HG02623 (cell line): ENCODE measurements around the gene TCF12.

Source experiments
- ATAC-seq: cut with Tn5 transposase; IDR thresholded peaks from one replicate; pipeline ENCODE4 v1.9.1; 2021; ENCODE audit warnings: moderate library complexity; ENCODE audit not compliant: unreplicated experiment

TCF12 gene

DNA sequence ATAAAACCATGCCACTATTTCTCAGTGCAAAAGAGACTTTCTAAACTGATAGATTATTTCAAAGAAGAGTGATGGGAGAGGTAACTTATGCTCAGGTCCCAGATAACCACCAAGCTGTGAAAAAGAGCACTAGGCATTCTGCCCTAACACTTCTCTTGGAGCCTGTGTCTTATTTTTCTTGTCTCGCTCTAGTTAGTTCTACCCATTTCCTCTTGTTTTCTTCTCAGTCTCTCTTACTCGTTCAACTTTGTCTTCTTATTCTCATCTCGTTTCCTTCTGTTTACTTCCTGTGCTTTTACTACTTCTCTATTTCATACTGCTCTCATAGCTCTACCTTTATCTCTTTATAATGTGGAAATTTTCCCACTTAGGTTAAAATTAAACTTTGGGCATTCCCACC is 366.1 kb downstream of the TCF12 start:
- peak; percentile 44 for ATAC-seq

DNA sequence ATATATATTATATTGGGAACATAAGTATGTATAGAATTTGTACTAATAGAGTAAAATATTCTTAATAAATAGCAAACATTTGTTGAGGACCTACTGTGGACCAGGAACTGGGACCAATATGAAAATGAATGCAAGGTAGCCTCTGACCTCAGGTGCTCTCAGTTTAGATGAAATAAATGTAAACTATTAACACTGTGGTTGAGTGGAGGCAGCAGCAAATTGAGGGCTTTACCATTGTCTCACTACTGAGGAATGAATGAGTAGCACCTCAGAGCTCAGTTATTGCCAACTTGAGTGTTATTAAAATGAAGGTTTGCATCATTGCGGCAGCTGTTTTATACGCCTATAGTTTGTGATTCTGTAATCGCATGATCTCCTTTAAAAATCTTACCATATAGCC is 366.9 kb downstream of the TCF12 start:
- ATAC-seq, result no peak

DNA sequence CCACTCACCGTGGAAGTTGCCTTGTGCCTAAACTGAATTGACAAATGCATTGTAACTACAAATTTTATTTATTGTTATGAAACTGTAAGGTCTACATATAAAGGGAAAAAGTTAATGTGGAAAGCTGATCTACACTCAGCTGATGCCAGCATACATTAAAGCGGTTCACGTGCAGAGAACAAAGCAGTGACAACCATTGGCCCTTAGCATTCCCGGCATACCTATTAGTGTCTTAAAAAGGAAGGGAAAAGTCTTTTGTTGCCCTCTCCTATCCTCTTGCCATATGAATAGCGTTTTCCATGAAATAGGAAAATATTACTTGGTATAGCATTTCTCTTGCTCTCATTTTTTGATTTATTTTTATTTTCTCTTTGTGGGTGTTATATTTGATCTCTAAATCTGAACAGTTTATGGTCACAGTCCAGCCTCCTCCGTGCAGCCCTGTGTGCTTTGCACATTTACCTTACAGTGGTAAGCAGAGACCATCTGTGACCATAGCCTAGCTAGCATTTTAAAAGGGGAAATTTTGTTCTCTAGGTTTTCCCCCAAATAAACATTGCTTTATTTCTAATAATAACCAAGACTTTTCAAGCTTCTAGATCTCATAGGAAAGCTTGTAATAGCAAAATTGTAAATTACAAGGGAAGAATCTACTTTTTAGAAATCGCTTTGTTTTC is 368.1 kb downstream of the TCF12 start:
- ATAC-seq, result no peak

GRCh38 chr15:57287123-57287521 is 368.7 kb downstream of the TCF12 start:
- ATAC-seq, result no peak

GRCh38 chr15:57288926-57289580 is 370.6 kb downstream of the TCF12 start:
- ATAC-seq, result no peak

GRCh38 chr15:57290187-57290586 is 371.7 kb downstream of the TCF12 start:
- ATAC-seq, result no peak

GRCh38 chr15:57290826-57291225 is 372.4 kb downstream of the TCF12 start:
- ATAC-seq, result no peak

- ATAC-seq, result no peak
Observed at GRCh38 chr15:57296473-57297162, 378.2 kb downstream of the TCF12 start.

GRCh38 chr15:57297163-57297593 is 378.7 kb downstream of the TCF12 start:
- no peak for ATAC-seq

- no peak for ATAC-seq
Observed at GRCh38 chr15:57297630-57298029, 379.2 kb downstream of the TCF12 start.

- ATAC-seq, result no peak
Observed at GRCh38 chr15:57298204-57298603, 379.8 kb downstream of the TCF12 start.

GRCh38 chr15:57298843-57299550 is 380.6 kb downstream of the TCF12 start:
- ATAC-seq, result no peak

- ATAC-seq, result no peak
Observed at GRCh38 chr15:57301307-57301706, 382.9 kb downstream of the TCF12 start.

DNA sequence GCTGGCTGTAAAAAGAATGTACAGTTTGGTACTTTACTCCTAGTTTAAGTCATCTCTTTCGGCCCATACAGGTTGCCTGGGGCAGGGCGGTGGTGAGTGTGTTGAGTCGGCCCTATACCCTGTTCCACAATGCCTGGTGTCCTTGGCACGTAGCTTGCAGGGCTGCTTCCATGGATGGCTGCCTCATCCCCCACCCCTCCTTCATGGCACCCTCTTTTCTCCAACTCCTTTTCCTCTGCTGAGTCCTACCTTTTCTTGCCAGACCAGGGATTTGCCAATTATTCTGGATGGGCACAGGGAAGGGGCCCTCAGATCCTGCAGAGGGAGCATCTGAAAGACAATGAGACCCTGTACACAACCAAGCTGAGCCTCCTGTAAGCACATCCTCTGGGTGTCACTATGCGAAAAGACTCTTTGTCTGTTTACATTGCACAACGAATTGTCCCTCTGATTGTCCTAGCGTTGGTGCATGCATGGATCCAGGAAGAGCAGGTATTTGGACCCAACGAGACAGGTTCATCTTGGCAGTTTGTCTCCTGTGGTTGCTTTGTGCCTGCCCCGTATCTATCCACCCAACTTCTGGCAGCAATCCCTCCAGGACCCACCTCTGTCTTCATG is 384.3 kb downstream of the TCF12 start:
- no peak for ATAC-seq

DNA sequence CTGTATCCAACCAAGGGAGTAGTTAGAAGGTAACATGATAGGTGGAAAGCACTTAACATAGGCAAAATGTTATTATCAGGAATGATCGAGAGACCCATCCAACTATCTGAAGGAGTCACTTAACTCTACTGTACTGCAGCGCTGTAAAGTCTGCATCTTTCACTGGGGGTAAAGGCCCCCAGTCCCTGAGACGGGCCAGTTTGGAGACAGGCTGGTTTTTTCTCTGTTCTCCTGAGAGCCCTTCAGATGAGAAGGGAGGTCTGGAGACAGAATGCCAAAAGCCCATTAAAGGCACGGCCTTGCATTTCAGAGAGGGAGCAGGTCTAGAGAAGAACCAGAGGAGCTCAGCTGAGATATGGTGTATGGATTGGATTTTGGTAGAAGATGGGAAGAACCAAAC is 386.6 kb downstream of the TCF12 start:
- no peak for ATAC-seq

GRCh38 chr15:57306161-57306943 is 387.9 kb downstream of the TCF12 start:
- peak; percentile 64 for ATAC-seq

DNA sequence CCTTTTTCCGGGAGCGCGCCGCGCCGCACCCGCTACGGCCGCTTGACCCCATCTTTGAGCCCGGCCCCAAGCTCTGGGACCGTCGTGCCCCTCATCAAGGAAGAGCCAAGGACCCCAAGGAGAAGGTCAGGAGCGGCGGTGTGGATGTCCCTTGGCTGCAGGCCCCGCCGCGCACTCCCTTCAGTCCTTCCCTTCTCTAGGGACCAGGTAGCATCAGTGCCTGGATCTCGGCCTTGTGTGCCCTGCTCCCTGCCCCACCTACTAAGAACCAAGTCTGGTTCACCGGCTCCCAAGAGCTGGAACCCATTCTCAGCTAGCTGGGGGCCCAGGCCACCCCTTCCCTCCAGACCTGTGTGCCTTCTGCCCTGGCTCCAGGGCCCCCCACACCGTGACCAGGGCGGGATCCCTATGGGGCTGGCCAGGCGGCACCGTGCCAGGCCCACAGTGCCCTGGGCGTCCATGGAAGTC is 388.5 kb downstream of the TCF12 start:
- ATAC-seq, result no peak

GRCh38 chr15:57307527-57308169 is 389.2 kb downstream of the TCF12 start:
- no peak for ATAC-seq

DNA sequence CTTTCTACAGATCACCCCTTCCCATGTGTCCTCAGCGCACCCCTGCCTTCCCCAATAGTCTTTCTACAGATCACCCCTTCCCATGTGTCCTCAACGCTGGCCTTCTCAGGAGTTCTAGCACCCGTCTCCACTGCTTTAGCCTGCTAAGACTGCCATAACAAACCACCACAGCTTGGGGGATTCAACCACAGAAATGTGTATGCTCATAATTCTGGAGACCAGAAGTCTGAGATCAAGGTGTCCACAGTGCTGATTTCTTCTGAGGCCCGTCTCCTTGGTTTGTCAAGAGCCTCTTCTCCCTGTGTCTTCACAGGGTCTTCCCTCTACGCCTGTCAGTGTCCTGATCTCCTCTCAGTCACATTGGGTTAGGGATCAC is 389.7 kb downstream of the TCF12 start:
- ATAC-seq, result no peak
